Keratinocyte (primary cell): ENCODE results near the gene CCDC69.

ENCODE experiments used
- EZH2 ChIP-seq: IDR thresholded peaks from one replicate; pipeline ENCODE4 v1.6.1; 2012; ENCODE audit warnings: inconsistent platforms, mild to moderate bottlenecking, low read length, moderate library complexity
- TF ChIP-seq, protein P1 (sequence below), 3 experiments: IDR thresholded peaks in 1 of 3; conservative IDR thresholded peaks in 1 of 3; optimal IDR thresholded peaks in 1 of 3; 2 replicates in 2 of 3; 3 replicates in 1 of 3; pipeline versions ENCODE3 to v1.5.1; 2011; ENCODE audit warnings: low read length in 3 of 3, mild to moderate bottlenecking in 3 of 3, moderate library complexity in 2 of 3, control low read depth in 1 of 3, inconsistent platforms in 1 of 3; ENCODE audit not compliant: insufficient read depth in 2 of 3; ENCODE audit errors: extremely low read depth in 1 of 3

GRCh38 chr5:151208481-151208914, 15.4 kb downstream of the CCDC69 start:
- no peak for TF ChIP-seq EZH2
- TF ChIP-seq, protein P1, sequence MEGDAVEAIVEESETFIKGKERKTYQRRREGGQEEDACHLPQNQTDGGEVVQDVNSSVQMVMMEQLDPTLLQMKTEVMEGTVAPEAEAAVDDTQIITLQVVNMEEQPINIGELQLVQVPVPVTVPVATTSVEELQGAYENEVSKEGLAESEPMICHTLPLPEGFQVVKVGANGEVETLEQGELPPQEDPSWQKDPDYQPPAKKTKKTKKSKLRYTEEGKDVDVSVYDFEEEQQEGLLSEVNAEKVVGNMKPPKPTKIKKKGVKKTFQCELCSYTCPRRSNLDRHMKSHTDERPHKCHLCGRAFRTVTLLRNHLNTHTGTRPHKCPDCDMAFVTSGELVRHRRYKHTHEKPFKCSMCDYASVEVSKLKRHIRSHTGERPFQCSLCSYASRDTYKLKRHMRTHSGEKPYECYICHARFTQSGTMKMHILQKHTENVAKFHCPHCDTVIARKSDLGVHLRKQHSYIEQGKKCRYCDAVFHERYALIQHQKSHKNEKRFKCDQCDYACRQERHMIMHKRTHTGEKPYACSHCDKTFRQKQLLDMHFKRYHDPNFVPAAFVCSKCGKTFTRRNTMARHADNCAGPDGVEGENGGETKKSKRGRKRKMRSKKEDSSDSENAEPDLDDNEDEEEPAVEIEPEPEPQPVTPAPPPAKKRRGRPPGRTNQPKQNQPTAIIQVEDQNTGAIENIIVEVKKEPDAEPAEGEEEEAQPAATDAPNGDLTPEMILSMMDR (optimal IDR thresholded peaks at IDR 0.05 in 1 of 3, IDR thresholded peaks at IDR 0.05 in 1 of 3, conservative IDR thresholded peaks at IDR 0.05 in 1 of 3; ENCODE audit: extremely low read depth in 1 of 3, insufficient read depth in 2 of 3, low read length in 3 of 3), result no peak
